ENCODE measurements around the gene FGFR2.
"Not testable (repeated sequence)": the region's sequence is repeated elsewhere in the genome, so short reads cannot be mapped to it uniquely, and the experiment has no call there.

Gene FGFR2

GRCh38 chr10:121521794-121522556 lies 76.3 kb downstream of the FGFR2 start:
- H3K23ac ChIP-seq (ENCODE audit: low read length) = no peak overlapping the region
- H3K4ac ChIP-seq (ENCODE audit: low read depth, low read length) = no peak overlapping the region
- H3K4me3 ChIP-seq (ENCODE audit: low read length) = no peak overlapping the region
- no peaks in the 10 kb centered on the region for H3K36me3 ChIP-seq (ENCODE audit: control insufficient read depth, insufficient read depth, low read length)
- H3K27me3 ChIP-seq (ENCODE audit: insufficient read depth, low read length, poor library complexity) = no peaks in the 10 kb centered on the region
- H2BK120ac ChIP-seq (ENCODE audit: low read depth, low read length) = no peak overlapping the region
- H3K9ac ChIP-seq (ENCODE audit: low read length) = no peak overlapping the region
- no peak overlapping the region for H4K8ac ChIP-seq (ENCODE audit: low read depth, low read length)
- DNase-seq = no peak
- WGBS (ENCODE audit: extremely low coverage, insufficient coverage, low lambda C conversion rate) = no CpG with 5 or more reads among the region's 11 CpGs
- H2BK15ac ChIP-seq (replicated peaks; ENCODE audit: low read depth) = no peak overlapping the region
- H3K27ac ChIP-seq (ENCODE audit: low read depth, low read length) = no peak overlapping the region
- peaks cover 2% of the 10 kb centered on the region for H3K4me1 ChIP-seq (ENCODE audit: control insufficient read depth, low read depth, low read length)
- peaks cover 4% of the 10 kb centered on the region for H3K79me1 ChIP-seq (ENCODE audit: low read length)
- no peaks in the 10 kb centered on the region for H3K79me2 ChIP-seq (ENCODE audit: control insufficient read depth, insufficient read depth, low read length)
- H2BK5ac ChIP-seq (ENCODE audit: low read length) = no peak overlapping the region
- no peak overlapping the region for H3K4me2 ChIP-seq (ENCODE audit: low read length)
- no peak overlapping the region for H3K56ac ChIP-seq (ENCODE audit: low read length)
- H2AK5ac ChIP-seq (ENCODE audit: low read length) = no peak overlapping the region
- H4K5ac ChIP-seq (ENCODE audit: low read length) = no peak overlapping the region
- H3K18ac ChIP-seq (ENCODE audit: low read length) = no peak overlapping the region

GRCh38 chr10:121520526-121520925 lies 77.7 kb downstream of the FGFR2 start:
- DNase-seq; H3K36me3 ChIP-seq (ENCODE audit: control insufficient read depth, insufficient read depth, low read length); H2BK15ac ChIP-seq (replicated peaks; ENCODE audit: low read depth); H2BK120ac ChIP-seq (ENCODE audit: low read depth, low read length); H3K27me3 ChIP-seq (ENCODE audit: insufficient read depth, low read length, poor library complexity); H3K27ac ChIP-seq (ENCODE audit: low read depth, low read length); H4K5ac ChIP-seq (ENCODE audit: low read length); H3K79me1 ChIP-seq (ENCODE audit: low read length); H3K4me1 ChIP-seq (ENCODE audit: control insufficient read depth, low read depth, low read length); H3K18ac ChIP-seq (ENCODE audit: low read length); H2AK5ac ChIP-seq (ENCODE audit: low read length); H3K56ac ChIP-seq (ENCODE audit: low read length); H3K4ac ChIP-seq (ENCODE audit: low read depth, low read length); H2BK5ac ChIP-seq (ENCODE audit: low read length); H3K23ac ChIP-seq (ENCODE audit: low read length); H3K4me2 ChIP-seq (ENCODE audit: low read length); H4K8ac ChIP-seq (ENCODE audit: low read depth, low read length); H3K4me3 ChIP-seq (ENCODE audit: low read length); H3K9ac ChIP-seq (ENCODE audit: low read length); H3K79me2 ChIP-seq (ENCODE audit: control insufficient read depth, insufficient read depth, low read length): not testable (repeated sequence)
- WGBS (ENCODE audit: extremely low coverage, insufficient coverage, low lambda C conversion rate) = no CpG with 5 or more reads among the region's 6 CpGs

DNA sequence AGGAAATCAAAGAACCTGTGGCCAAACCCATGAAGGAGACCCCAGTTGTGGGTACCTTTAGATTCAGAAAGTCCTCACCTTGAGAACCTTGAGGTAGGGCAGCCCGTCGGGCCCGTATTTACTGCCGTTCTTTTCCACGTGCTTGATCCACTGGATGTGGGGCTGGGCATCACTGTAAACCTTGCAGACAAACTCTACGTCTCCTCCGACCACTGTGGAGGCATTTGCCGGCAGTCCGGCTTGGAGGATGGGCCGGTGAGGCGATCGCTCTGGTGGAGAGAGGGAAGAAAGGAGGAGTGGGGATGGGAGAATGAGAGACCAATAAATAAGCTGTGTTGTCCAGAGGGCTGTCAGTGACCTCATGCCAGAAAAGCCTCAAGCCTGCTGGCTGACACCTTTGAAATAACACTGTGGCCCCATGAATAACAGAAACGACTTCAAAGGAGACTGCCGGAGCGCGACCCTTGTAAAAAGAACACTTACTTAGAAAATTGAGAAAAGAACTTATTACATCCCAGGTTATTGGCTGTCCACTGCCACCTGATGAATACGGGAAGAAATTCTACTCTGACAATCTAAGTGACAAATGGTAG lies 78.2 kb downstream of the FGFR2 start:
- WGBS (ENCODE audit: extremely low coverage, insufficient coverage, low lambda C conversion rate) = no CpG with 5 or more reads among the region's 17 CpGs
- H3K56ac ChIP-seq (ENCODE audit: low read length) = no peak overlapping the region
- no peak overlapping the region for H3K4me2 ChIP-seq (ENCODE audit: low read length)
- H2AK5ac ChIP-seq (ENCODE audit: low read length) = no peak overlapping the region
- H3K4me1 ChIP-seq (ENCODE audit: control insufficient read depth, low read depth, low read length) = peaks cover 5% of the 10 kb centered on the region
- H3K79me2 ChIP-seq (ENCODE audit: control insufficient read depth, insufficient read depth, low read length) = no peaks in the 10 kb centered on the region
- H3K9ac ChIP-seq (ENCODE audit: low read length) = no peak overlapping the region
- H3K4ac ChIP-seq (ENCODE audit: low read depth, low read length) = no peak overlapping the region
- peaks cover 4% of the 10 kb centered on the region for H3K79me1 ChIP-seq (ENCODE audit: low read length)
- DNase-seq = no peak
- H3K27me3 ChIP-seq (ENCODE audit: insufficient read depth, low read length, poor library complexity) = no peaks in the 10 kb centered on the region
- no peaks in the 10 kb centered on the region for H3K36me3 ChIP-seq (ENCODE audit: control insufficient read depth, insufficient read depth, low read length)
- H3K18ac ChIP-seq (ENCODE audit: low read length) = no peak overlapping the region
- no peak overlapping the region for H3K4me3 ChIP-seq (ENCODE audit: low read length)
- H2BK15ac ChIP-seq (replicated peaks; ENCODE audit: low read depth) = no peak overlapping the region
- H4K5ac ChIP-seq (ENCODE audit: low read length) = no peak overlapping the region
- H3K27ac ChIP-seq (ENCODE audit: low read depth, low read length) = no peak overlapping the region
- H3K23ac ChIP-seq (ENCODE audit: low read length) = no peak overlapping the region
- no peak overlapping the region for H4K8ac ChIP-seq (ENCODE audit: low read depth, low read length)
- no peak overlapping the region for H2BK120ac ChIP-seq (ENCODE audit: low read depth, low read length)
- no peak overlapping the region for H2BK5ac ChIP-seq (ENCODE audit: low read length)

- H4K8ac ChIP-seq (ENCODE audit: low read depth, low read length) = no peak overlapping the region
- H2BK5ac ChIP-seq (ENCODE audit: low read length) = no peak overlapping the region
- H3K56ac ChIP-seq (ENCODE audit: low read length) = no peak overlapping the region
- H3K4me2 ChIP-seq (ENCODE audit: low read length) = no peak overlapping the region
- no peak overlapping the region for H3K4ac ChIP-seq (ENCODE audit: low read depth, low read length)
- H3K79me1 ChIP-seq (ENCODE audit: low read length) = peaks cover 4% of the 10 kb centered on the region
- no peak overlapping the region for H3K23ac ChIP-seq (ENCODE audit: low read length)
- H2BK15ac ChIP-seq (replicated peaks; ENCODE audit: low read depth) = no peak overlapping the region
- no peak overlapping the region for H3K18ac ChIP-seq (ENCODE audit: low read length)
- no peak overlapping the region for H3K27ac ChIP-seq (ENCODE audit: low read depth, low read length)
- no peak for DNase-seq
- no CpG with 5 or more reads among the region's 5 CpGs for WGBS (ENCODE audit: extremely low coverage, insufficient coverage, low lambda C conversion rate)
- no peaks in the 10 kb centered on the region for H3K36me3 ChIP-seq (ENCODE audit: control insufficient read depth, insufficient read depth, low read length)
- peaks cover 7% of the 10 kb centered on the region for H3K4me1 ChIP-seq (ENCODE audit: control insufficient read depth, low read depth, low read length)
- no peak overlapping the region for H3K9ac ChIP-seq (ENCODE audit: low read length)
- H4K5ac ChIP-seq (ENCODE audit: low read length) = no peak overlapping the region
- no peak overlapping the region for H2BK120ac ChIP-seq (ENCODE audit: low read depth, low read length)
- no peaks in the 10 kb centered on the region for H3K27me3 ChIP-seq (ENCODE audit: insufficient read depth, low read length, poor library complexity)
- H3K79me2 ChIP-seq (ENCODE audit: control insufficient read depth, insufficient read depth, low read length) = no peaks in the 10 kb centered on the region
- no peak overlapping the region for H3K4me3 ChIP-seq (ENCODE audit: low read length)
- no peak overlapping the region for H2AK5ac ChIP-seq (ENCODE audit: low read length)
Measured at GRCh38 chr10:121519411-121519810, 78.8 kb downstream of the FGFR2 start.

DNA sequence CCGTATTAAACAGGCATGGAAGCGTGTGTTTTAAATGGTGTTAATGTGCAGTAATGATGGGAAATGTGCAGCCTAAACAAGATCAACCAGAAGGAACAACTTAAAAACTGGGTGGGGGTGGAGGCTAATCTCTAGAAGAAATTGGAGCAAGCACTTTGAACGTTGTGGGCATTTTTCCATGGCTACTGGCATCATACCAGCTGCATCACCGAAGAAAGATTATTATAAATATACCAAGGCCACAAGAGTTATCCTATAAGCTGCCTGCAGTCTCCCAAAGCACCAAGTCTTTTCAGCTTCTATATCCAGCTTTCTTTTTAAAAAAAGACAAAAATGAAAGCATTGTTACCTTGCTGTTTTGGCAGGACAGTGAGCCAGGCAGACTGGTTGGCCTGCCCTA lies 79.9 kb downstream of the FGFR2 start:
- no CpG with 5 or more reads among the region's 4 CpGs for WGBS (ENCODE audit: extremely low coverage, insufficient coverage, low lambda C conversion rate)
- peaks cover 15% of the 10 kb centered on the region for H3K4me1 ChIP-seq (ENCODE audit: control insufficient read depth, low read depth, low read length)
- no peak overlapping the region for H3K23ac ChIP-seq (ENCODE audit: low read length)
- H3K36me3 ChIP-seq (ENCODE audit: control insufficient read depth, insufficient read depth, low read length) = no peaks in the 10 kb centered on the region
- no peak overlapping the region for H2BK15ac ChIP-seq (replicated peaks; ENCODE audit: low read depth)
- H3K4me2 ChIP-seq (ENCODE audit: low read length) = no peak overlapping the region
- no peak overlapping the region for H2BK5ac ChIP-seq (ENCODE audit: low read length)
- H3K79me1 ChIP-seq (ENCODE audit: low read length) = peaks cover 4% of the 10 kb centered on the region
- H3K56ac ChIP-seq (ENCODE audit: low read length) = no peak overlapping the region
- H3K27me3 ChIP-seq (ENCODE audit: insufficient read depth, low read length, poor library complexity) = no peaks in the 10 kb centered on the region
- no peak overlapping the region for H3K4ac ChIP-seq (ENCODE audit: low read depth, low read length)
- no peak overlapping the region for H2AK5ac ChIP-seq (ENCODE audit: low read length)
- H2BK120ac ChIP-seq (ENCODE audit: low read depth, low read length) = no peak overlapping the region
- H3K79me2 ChIP-seq (ENCODE audit: control insufficient read depth, insufficient read depth, low read length) = no peaks in the 10 kb centered on the region
- H3K18ac ChIP-seq (ENCODE audit: low read length) = no peak overlapping the region
- H4K8ac ChIP-seq (ENCODE audit: low read depth, low read length) = no peak overlapping the region
- no peak overlapping the region for H3K27ac ChIP-seq (ENCODE audit: low read depth, low read length)
- H4K5ac ChIP-seq (ENCODE audit: low read length) = no peak overlapping the region
- no peak for DNase-seq
- no peak overlapping the region for H3K9ac ChIP-seq (ENCODE audit: low read length)
- no peak overlapping the region for H3K4me3 ChIP-seq (ENCODE audit: low read length)

All from mesendoderm (in vitro differentiated cells).